Neural crest cell (in vitro differentiated cells): Measurements from ENCODE around the gene LMAN2L. TPM values are rescaled to one million over a fixed set of nuclear protein-coding genes. Genes with fewer than 3 reads are reported as not detected.

Source experiments
- DNase-seq: peaks from one replicate; pipeline ENCODE4 v3.0.0; 2021; ENCODE audit warnings: low read depth, mixed read lengths, low spot score
- H3K27ac Mint-ChIP-seq: one replicate; pipeline ENCODE4 v1.8.0; 2021; ENCODE audit warnings: mild to moderate bottlenecking, mixed read lengths; ENCODE audit not compliant: unreplicated experiment
- H3K27me3 Mint-ChIP-seq: 2 replicates; pipeline ENCODE4 v1.8.0; 2021; ENCODE audit warnings: low read depth, mild to moderate bottlenecking, mixed read lengths
- H3K36me3 Mint-ChIP-seq: 2 replicates; pipeline ENCODE4 v1.8.0; 2021; ENCODE audit warnings: low read depth, mild to moderate bottlenecking, mixed read lengths
- H3K4me1 Mint-ChIP-seq: 2 replicates; pipeline ENCODE4 v1.8.0; 2021; ENCODE audit warnings: mixed read lengths
- H3K4me3 Mint-ChIP-seq: one replicate; pipeline ENCODE4 v1.8.0; 2021; ENCODE audit warnings: mild to moderate bottlenecking, mixed read lengths
- H3K9me3 Mint-ChIP-seq: 2 replicates; pipeline ENCODE4 v1.8.0; 2021; ENCODE audit warnings: mixed read lengths
- CTCF ChIP-seq: fragments of 200-600 bp; sonication (generic); conservative IDR thresholded peaks from 2 replicates; pipeline ENCODE4 v1.5.0; 2021; ENCODE audit warnings: antibody characterized with exemption, mild to moderate bottlenecking
- total RNA-seq: library from RNA; stranded (reverse); gene quantifications from 2 replicates; pipeline ENCODE4 v1.2.1, GENCODE V29; 2021

LMAN2L gene
- total RNA-seq, 1 donor from 2014 or later = 25.8 TPM

- DNase-seq = no peak
- TF ChIP-seq CTCF = no peak
- Mint-ChIP-seq H3K9me3 (no peaks in the 10 kb centered on the region), H3K4me3 (no peak overlapping the region), H3K27ac (no peak overlapping the region), H3K36me3 (peaks cover 5% of the 10 kb centered on the region), H3K4me1 (no peaks in the 10 kb centered on the region), H3K27me3 (no peaks in the 10 kb centered on the region)
Observed at GRCh38 chr2:96699021-96699420, 40.8 kb downstream of the LMAN2L start.

GRCh38 chr2:96698221-96698861 is 41.5 kb downstream of the LMAN2L start:
- peaks cover 4% of the 10 kb centered on the region for H3K36me3 Mint-ChIP-seq
- no peak overlapping the region for H3K4me3 Mint-ChIP-seq
- TF ChIP-seq CTCF = no peak
- no peaks in the 10 kb centered on the region for H3K27me3 Mint-ChIP-seq
- H3K27ac Mint-ChIP-seq = no peak overlapping the region
- H3K9me3 Mint-ChIP-seq = no peaks in the 10 kb centered on the region
- no peak for DNase-seq
- no peaks in the 10 kb centered on the region for H3K4me1 Mint-ChIP-seq

- Mint-ChIP-seq H3K4me1 (no peaks in the 10 kb centered on the region), H3K36me3 (peaks cover 4% of the 10 kb centered on the region), H3K27me3 (no peaks in the 10 kb centered on the region), H3K27ac (no peak overlapping the region), H3K9me3 (no peaks in the 10 kb centered on the region), H3K4me3 (no peak overlapping the region)
- TF ChIP-seq CTCF = no peak
- no peak for DNase-seq
Observed at GRCh38 chr2:96697476-96697875, 42.4 kb downstream of the LMAN2L start.

GRCh38 chr2:96695602-96696001 is 44.3 kb downstream of the LMAN2L start:
- no peak for TF ChIP-seq CTCF
- no peak overlapping the region for H3K27ac Mint-ChIP-seq
- no peaks in the 10 kb centered on the region for H3K9me3 Mint-ChIP-seq
- no peak for DNase-seq
- no peaks in the 10 kb centered on the region for H3K27me3 Mint-ChIP-seq
- H3K4me1 Mint-ChIP-seq = no peaks in the 10 kb centered on the region
- H3K36me3 Mint-ChIP-seq = no peaks in the 10 kb centered on the region
- H3K4me3 Mint-ChIP-seq = no peak overlapping the region

GRCh38 chr2:96694816-96695455 is 44.9 kb downstream of the LMAN2L start:
- Mint-ChIP-seq H3K4me3 (no peak overlapping the region), H3K9me3 (no peaks in the 10 kb centered on the region), H3K27me3 (no peaks in the 10 kb centered on the region), H3K36me3 (no peaks in the 10 kb centered on the region), H3K27ac (no peak overlapping the region), H3K4me1 (no peaks in the 10 kb centered on the region)
- TF ChIP-seq CTCF = no peak
- no peak for DNase-seq
